HepG2 (cell line): ENCODE data around the gene MYO9A. TPM values are rescaled to one million over a fixed set of nuclear protein-coding genes. Genes with fewer than 3 reads are reported as not detected.

Experiments used
- ATAC-seq: fragments of 200-7000 bp; cut with Tn5 transposase; 3 replicates; pipeline ENCODE4 v1.9.1; 2020; ENCODE audit warnings: mild to moderate bottlenecking, moderate library complexity
- BruUV-seq: library from RNA; stranded (reverse); fragments of 400-500 nt; replicated peaks from 2 replicates; lab custom pipeline; 2021; lab: Mats Ljungman, UMichigan
- CTCF ChIA-PET: fragments of 300-600 bp; formaldehyde crosslinking; extraction: SDS; loops from one replicate; lab custom pipeline; 2021; ENCODE audit warnings: low total read pairs, inconsistent platforms, low intra/inter-chr PET ratio; lab: Yijun Ruan, JAX
- POLR2A ChIA-PET: fragments of 350-600 bp; sonication (Branson Sonifier 250); formaldehyde crosslinking; loops from one replicate; lab custom pipeline; 2020; ENCODE audit warnings: antibody characterized with exemption, inconsistent platforms; lab: Yijun Ruan, JAX
- DNase-seq: peaks from one replicate; pipeline ENCODE4 v3.0.0-alpha.2; 2015; ENCODE audit warnings: low spot score
- FAIRE-seq: peaks from 3 replicates; lab custom pipeline; 2011; peaks lifted over from hg19 to GRCh38; lab: Jason Lieb, UNC
- H2AFZ ChIP-seq: one replicate; pipeline ENCODE4 v1.6.1; 2011; ENCODE audit warnings: low read length, inconsistent platforms
- H3K27ac ChIP-seq: fragments of 300-600 bp; 3 replicates; pipeline ENCODE4 v1.8.0; 2011; ENCODE audit warnings: mixed run types, mild to moderate bottlenecking, mixed read lengths, low read length, inconsistent platforms; ENCODE audit not compliant: insufficient read depth; ENCODE audit errors: extremely low read length
- H3K27me3 ChIP-seq, 2 experiments: fragments of 200-600 bp in 1 of 2; 2 replicates in 1 of 2; 3 replicates in 1 of 2; pipeline versions ENCODE4 v1.6.0 to v1.8.0; 2011; ENCODE audit warnings: low read length in 2 of 2, mild to moderate bottlenecking in 2 of 2, moderate library complexity in 2 of 2, inconsistent platforms in 1 of 2; ENCODE audit not compliant: insufficient read depth in 2 of 2, control insufficient read depth in 1 of 2
- H3K36me3 ChIP-seq, 2 experiments: fragments of 200-600 bp in 1 of 2; replicated peaks in 1 of 2; 2 replicates in 1 of 2; 3 replicates in 1 of 2; pipeline versions ENCODE4 v1.5.1 to v1.8.0; 2011; ENCODE audit warnings: low read length in 2 of 2, inconsistent platforms in 1 of 2; ENCODE audit not compliant: insufficient read depth in 2 of 2, control insufficient read depth in 1 of 2
- H3K4me1 ChIP-seq: 2 replicates; pipeline ENCODE4 v1.5.1; 2012; ENCODE audit warnings: low read length, inconsistent platforms; ENCODE audit not compliant: insufficient read depth
- H3K4me2 ChIP-seq: 2 replicates; pipeline ENCODE4 v1.6.0; 2011; ENCODE audit warnings: low read depth, low read length, inconsistent platforms
- H3K4me3 ChIP-seq, 3 experiments: fragments of 200-600 bp in 1 of 3; sonication (generic), shearing (Covaris generic) in 1 of 3; replicated peaks in 1 of 3; 2 replicates each; pipeline ENCODE4 v1.5.1; 2011 to 2016; ENCODE audit warnings: low read length in 3 of 3, inconsistent platforms in 2 of 3, low read depth in 2 of 3, mild to moderate bottlenecking in 2 of 3, control low read depth in 1 of 3, mixed read lengths in 1 of 3; ENCODE audit not compliant: insufficient read depth in 1 of 3
- H3K79me2 ChIP-seq: one replicate; pipeline ENCODE4 v1.6.1; 2011; ENCODE audit warnings: low read length, inconsistent platforms; ENCODE audit not compliant: insufficient read depth
- H3K9ac ChIP-seq: 2 replicates; pipeline ENCODE4 v1.6.0; 2011; ENCODE audit warnings: mild to moderate bottlenecking, low read depth, low read length, inconsistent platforms; ENCODE audit not compliant: insufficient read depth
- H3K9me3 ChIP-seq: 2 replicates; pipeline ENCODE4 v1.5.1; 2012; ENCODE audit warnings: mild to moderate bottlenecking, low read length
- H4K20me1 ChIP-seq: 2 replicates; pipeline ENCODE4 v1.6.0; 2011; ENCODE audit warnings: inconsistent platforms, mild to moderate bottlenecking, low read length, moderate library complexity; ENCODE audit not compliant: insufficient read depth
- DPF2 ChIP-seq: sonication (generic); formaldehyde crosslinking; IDR thresholded peaks from 2 replicates; pipeline ENCODE4 v1.4.0; 2020; ENCODE audit warnings: mild to moderate bottlenecking, low read depth, missing genetic modification reagents, borderline replicate concordance
- PRDM10 ChIP-seq: sonication (generic); formaldehyde crosslinking; IDR thresholded peaks from 2 replicates; pipeline ENCODE4 v1.4.0; 2020; ENCODE audit warnings: low read depth, missing genetic modification reagents
- SOX5 ChIP-seq: IDR thresholded peaks from 2 replicates; pipeline ENCODE4 v1.6.1; 2016; ENCODE audit warnings: borderline replicate concordance
- SRF ChIP-seq: IDR thresholded peaks from 2 replicates; pipeline ENCODE4 v1.6.1; 2011; ENCODE audit warnings: mild to moderate bottlenecking, low read depth, low read length, moderate library complexity
- ZBTB10 ChIP-seq: sonication (generic); formaldehyde crosslinking; IDR thresholded peaks from 2 replicates; pipeline ENCODE4 v1.4.0; 2020; ENCODE audit warnings: missing genetic modification reagents, borderline replicate concordance
- ZNF263 ChIP-seq: sonication (generic); formaldehyde crosslinking; IDR thresholded peaks from 2 replicates; pipeline ENCODE4 v1.4.0; 2020; ENCODE audit warnings: missing genetic modification reagents
- ZNF609 ChIP-seq: sonication (generic); formaldehyde crosslinking; IDR thresholded peaks from 2 replicates; pipeline ENCODE4 v1.4.0; 2020; ENCODE audit warnings: mild to moderate bottlenecking, missing genetic modification reagents, borderline replicate concordance
- ZNF639 ChIP-seq: conservative IDR thresholded peaks from 2 replicates; pipeline ENCODE4 v1.6.1; 2018; ENCODE audit warnings: missing genetic modification reagents
- WGBS: methylation state at CpG from one replicate; pipeline ENCODE4 v1.1.6; 2017; ENCODE audit warnings: low lambda C conversion rate; 5-methylcytosine and 5-hydroxymethylcytosine counted together
- in situ Hi-C: cut with HindIII; loops from 2 replicates; pipeline ENCODE4 v1.10.0; 2017; ENCODE audit warnings: low pct_unique_long_range_greater_than_20kb; ENCODE audit not compliant: extremely low pct_ligation_motif_present
- intact Hi-C: fragments of 100-400 bp; cut with micrococcal nuclease; formaldehyde crosslinking; loops from one replicate; pipeline ENCODE4 v1.10.0; 2022; ENCODE audit not compliant: unreplicated experiment
- polyA plus RNA-seq, 8 experiments: library from polyadenylated mRNA; depleted of rRNA in 3 of 8; stranded (reverse) in 7 of 8; unstranded in 1 of 8; fragments of >200 nt; fragmentation: Illumina TruSeq in 4 of 8; extraction: Trizol in 4 of 8; gene quantifications; 2 replicates each; pipeline versions ENCODE4 v1.2.1 to v1.2.3, GENCODE V29; 2011 to 2016; ENCODE audit warnings: low read depth in 4 of 8, missing spikeins in 1 of 8, mixed read lengths in 1 of 8; ENCODE audit not compliant: insufficient read depth in 1 of 8
- total RNA-seq, 5 experiments: library from RNA; depleted of rRNA; stranded (reverse); fragments of >200 nt; fragmentation: Illumina TruSeq; extraction: Trizol; gene quantifications; 2 replicates each; pipeline ENCODE4 v1.2.3, GENCODE V29; 2016; ENCODE audit warnings: low read depth in 1 of 5

The MYO9A gene
- total and polyA plus RNA-seq, 2 of the 13 experiments (the other 11 are each of a cell fraction or from before 2014, with no cell fraction given): 4.8 to 15.3 TPM

- peak; percentile 45 for DNase-seq
- no peaks in the 10 kb centered on the region for H3K9me3 ChIP-seq
- in situ Hi-C loops: no loop called here
- no TSS peak for BruUV-seq
- H2AFZ ChIP-seq: no peak overlapping the region
- CTCF ChIA-PET: interaction anchor here (0.6 to 2.0 kb wide), 2 partner anchors 28 to 36 kb away, joined by 3 to 7 read pairs; no protein-coding TSS in a partner anchor
- ATAC-seq: peak; percentile 78
- H3K27ac ChIP-seq: no peak overlapping the region
- WGBS: 10% methylated on average over 13 of the region's 13 CpGs
- FAIRE-seq: peak; percentile 44
- peaks cover 5 to 23% of the 10 kb centered on the region in 2 experiments; a peak in 3 of 5 replicates for H3K27me3 ChIP-seq
- no peaks in the 10 kb centered on the region for H4K20me1 ChIP-seq
- no peaks in the 10 kb centered on the region for H3K79me2 ChIP-seq
- no peak overlapping the region for H3K9ac ChIP-seq
- intact Hi-C loops: no loop called here
- H3K4me3 ChIP-seq: no peak overlapping the region
- no peak overlapping the region for H3K4me2 ChIP-seq
- POLR2A ChIA-PET: no interaction called here
- no peaks in the 10 kb centered on the region for H3K36me3 ChIP-seq
- no peaks in the 10 kb centered on the region for H3K4me1 ChIP-seq
- TF ChIP-seq ZNF263 (no peak), SRF (no peak), ZNF609 (CRISPR knock-in tag) (no peak), SOX5 (no peak), ZBTB10 (CRISPR knock-in tag) (no peak), ZNF639 (CRISPR knock-in tag) (no peak), DPF2 (no peak), PRDM10 (CRISPR knock-in tag) (no peak)
These were observed 337.6 kb downstream of the MYO9A start for GRCh38 chr15:71780115-71780976.
